Keratinocyte (primary cell): ENCODE data around the gene RAB29. TPM values are rescaled to one million over a fixed set of nuclear protein-coding genes. Genes with fewer than 3 reads are reported as not detected.

Experiments used
- DNase-seq: peaks from one replicate; pipeline ENCODE4 v3.0.0-alpha.2; 2011; ENCODE audit warnings: low read depth, missing footprints, low spot score
- FAIRE-seq: peaks from 2 replicates; lab custom pipeline; 2011; peaks lifted over from hg19 to GRCh38; lab: Jason Lieb, UNC
- H2AFZ ChIP-seq: 2 replicates; pipeline ENCODE4 v1.6.0; 2012; ENCODE audit warnings: low read length, control low read depth, inconsistent platforms; ENCODE audit not compliant: control insufficient read depth
- H3K27ac ChIP-seq: 2 replicates; pipeline ENCODE4 v1.5.1; 2011; ENCODE audit warnings: low read length; ENCODE audit not compliant: control insufficient read depth, insufficient read depth
- H3K27me3 ChIP-seq: 3 replicates; pipeline ENCODE4 v1.6.0; 2011; ENCODE audit warnings: low read length; ENCODE audit not compliant: control insufficient read depth, insufficient read depth; ENCODE audit errors: extremely low read depth
- H3K36me3 ChIP-seq, 2 experiments: 2 replicates in 1 of 2; 3 replicates in 1 of 2; pipeline ENCODE4 v1.5.1; 2011; ENCODE audit warnings: low read length in 2 of 2, mild to moderate bottlenecking in 1 of 2; ENCODE audit not compliant: control insufficient read depth in 2 of 2, insufficient read depth in 2 of 2; ENCODE audit errors: extremely low read depth in 1 of 2
- H3K4me1 ChIP-seq: 3 replicates; pipeline ENCODE4 v1.5.1; 2011; ENCODE audit warnings: low read length; ENCODE audit not compliant: control insufficient read depth, insufficient read depth; ENCODE audit errors: extremely low read depth
- H3K4me2 ChIP-seq: 3 replicates; pipeline ENCODE4 v1.6.0; 2011; ENCODE audit warnings: low read depth, low read length; ENCODE audit not compliant: control insufficient read depth, insufficient read depth; ENCODE audit errors: extremely low read depth
- H3K4me3 ChIP-seq, 3 experiments: fragments of 200-600 bp in 1 of 3; sonication (generic) in 1 of 3; 2 replicates in 2 of 3; 3 replicates in 1 of 3; pipeline ENCODE4 v1.5.1; 2011 to 2016; ENCODE audit warnings: low read length in 3 of 3, mild to moderate bottlenecking in 3 of 3, control low read depth in 2 of 3, inconsistent platforms in 1 of 3, low read depth in 1 of 3, mixed read lengths in 1 of 3, mixed run types in 1 of 3, moderate library complexity in 1 of 3; ENCODE audit not compliant: control insufficient read depth in 2 of 3, insufficient read depth in 2 of 3; ENCODE audit errors: extremely low read depth in 1 of 3
- H3K79me2 ChIP-seq: 2 replicates; pipeline ENCODE4 v1.6.0; 2012; ENCODE audit warnings: low read length; ENCODE audit not compliant: control insufficient read depth, insufficient read depth
- H3K9ac ChIP-seq: 3 replicates; pipeline ENCODE4 v1.6.0; 2011; ENCODE audit warnings: low read length; ENCODE audit not compliant: control insufficient read depth, insufficient read depth; ENCODE audit errors: extremely low read depth
- H3K9me1 ChIP-seq: 3 replicates; pipeline ENCODE4 v1.6.0; 2011; ENCODE audit warnings: low read length; ENCODE audit not compliant: control insufficient read depth, insufficient read depth; ENCODE audit errors: extremely low read depth
- H3K9me3 ChIP-seq: 2 replicates; pipeline ENCODE4 v1.5.1; 2012; ENCODE audit warnings: low read depth, low read length; ENCODE audit not compliant: control insufficient read depth
- H4K20me1 ChIP-seq: 3 replicates; pipeline ENCODE4 v1.6.0; 2011; ENCODE audit warnings: low read length; ENCODE audit not compliant: control insufficient read depth, insufficient read depth; ENCODE audit errors: extremely low read depth
- CTCF ChIP-seq, 3 experiments: IDR thresholded peaks in 1 of 3; conservative IDR thresholded peaks in 1 of 3; optimal IDR thresholded peaks in 1 of 3; 2 replicates in 2 of 3; 3 replicates in 1 of 3; pipeline versions ENCODE3 to v1.5.1; 2011; ENCODE audit warnings: low read length in 3 of 3, mild to moderate bottlenecking in 3 of 3, moderate library complexity in 2 of 3, control low read depth in 1 of 3, inconsistent platforms in 1 of 3; ENCODE audit not compliant: insufficient read depth in 2 of 3; ENCODE audit errors: extremely low read depth in 1 of 3
- EZH2 ChIP-seq: IDR thresholded peaks from one replicate; pipeline ENCODE4 v1.6.1; 2012; ENCODE audit warnings: inconsistent platforms, mild to moderate bottlenecking, low read length, moderate library complexity
- dilution Hi-C: fragments of 300-500 bp; cut with MboI; formaldehyde crosslinking; loops from one replicate; pipeline ENCODE4 v1.7.0; 2020; ENCODE audit warnings: low sequenced_read_pairs; ENCODE audit not compliant: extremely low pct_ligation_motif_present
- polyA plus RNA-seq, 5 experiments: library from polyadenylated mRNA; depleted of rRNA in 3 of 5; stranded (reverse) in 3 of 5; stranded (forward) in 1 of 5; unstranded in 1 of 5; fragments of >200 nt; gene quantifications; 1 replicate in 1 of 5; 2 replicates in 3 of 5; 3 replicates in 1 of 5; pipeline versions ENCODE4 v1.2.1 to v1.2.3, GENCODE V29; 2011 to 2012; ENCODE audit warnings: missing spikeins in 2 of 5, low read depth in 1 of 5, low replicate concordance in 1 of 5

The RAB29 gene
- polyA plus RNA-seq, 1 donor (not counting 4 experiments of a cell fraction or from before 2014, with no cell fraction given), result 26.7 TPM

GRCh38 chr1:205729945-205730610 lies 45.2 kb downstream of the RAB29 start:
- Histone ChIP-seq H3K79me2 (peaks cover 60% of the 10 kb centered on the region), H3K36me3 (peaks cover 0 to 8% of the 10 kb centered on the region in 2 experiments), H2AFZ (no peak overlapping the region), H3K9ac (no peak overlapping the region), H4K20me1 (peaks cover 5% of the 10 kb centered on the region), H3K4me3 (no peak overlapping the region), H3K4me2 (no peak overlapping the region), H3K9me3 (no peaks in the 10 kb centered on the region), H3K27me3 (no peaks in the 10 kb centered on the region), H3K9me1 (no peaks in the 10 kb centered on the region), H3K27ac (no peak overlapping the region), H3K4me1 (no peaks in the 10 kb centered on the region)
- DNase-seq, result no peak
- dilution Hi-C loops, result no loop called here
- FAIRE-seq, result no peak
- TF ChIP-seq EZH2, result no peak
- no peak for TF ChIP-seq CTCF (optimal IDR thresholded peaks at IDR 0.05 in 1 of 3, IDR thresholded peaks at IDR 0.05 in 1 of 3, conservative IDR thresholded peaks at IDR 0.05 in 1 of 3; ENCODE audit: extremely low read depth in 1 of 3, insufficient read depth in 2 of 3, low read length in 3 of 3)

GRCh38 chr1:205726619-205727125 lies 48.6 kb downstream of the RAB29 start:
- H3K4me3 ChIP-seq, result no peak overlapping the region
- DNase-seq (no peak), FAIRE-seq (no peak)
- no peak overlapping the region for H3K27ac ChIP-seq
- H3K4me2 ChIP-seq, result no peak overlapping the region
- H4K20me1 ChIP-seq, result no peaks in the 10 kb centered on the region
- no peak overlapping the region for H2AFZ ChIP-seq
- no peaks in the 10 kb centered on the region for H3K9me1 ChIP-seq
- dilution Hi-C loops, result no loop called here
- H3K4me1 ChIP-seq, result no peaks in the 10 kb centered on the region
- H3K9ac ChIP-seq, result no peak overlapping the region
- H3K27me3 ChIP-seq, result no peaks in the 10 kb centered on the region
- H3K36me3 ChIP-seq, result peaks cover 0 to 11% of the 10 kb centered on the region in 2 experiments
- H3K79me2 ChIP-seq, result peaks cover 36% of the 10 kb centered on the region
- TF ChIP-seq EZH2, result no peak
- TF ChIP-seq CTCF (optimal IDR thresholded peaks at IDR 0.05 in 1 of 3, IDR thresholded peaks at IDR 0.05 in 1 of 3, conservative IDR thresholded peaks at IDR 0.05 in 1 of 3; ENCODE audit: extremely low read depth in 1 of 3, insufficient read depth in 2 of 3, low read length in 3 of 3), result no peak
- no peaks in the 10 kb centered on the region for H3K9me3 ChIP-seq
